ENCODE results near the gene NFASC.

- no peak for TF ChIP-seq POLR2A (IDR thresholded peaks at IDR 0.05)
- TF ChIP-seq, protein P1, sequence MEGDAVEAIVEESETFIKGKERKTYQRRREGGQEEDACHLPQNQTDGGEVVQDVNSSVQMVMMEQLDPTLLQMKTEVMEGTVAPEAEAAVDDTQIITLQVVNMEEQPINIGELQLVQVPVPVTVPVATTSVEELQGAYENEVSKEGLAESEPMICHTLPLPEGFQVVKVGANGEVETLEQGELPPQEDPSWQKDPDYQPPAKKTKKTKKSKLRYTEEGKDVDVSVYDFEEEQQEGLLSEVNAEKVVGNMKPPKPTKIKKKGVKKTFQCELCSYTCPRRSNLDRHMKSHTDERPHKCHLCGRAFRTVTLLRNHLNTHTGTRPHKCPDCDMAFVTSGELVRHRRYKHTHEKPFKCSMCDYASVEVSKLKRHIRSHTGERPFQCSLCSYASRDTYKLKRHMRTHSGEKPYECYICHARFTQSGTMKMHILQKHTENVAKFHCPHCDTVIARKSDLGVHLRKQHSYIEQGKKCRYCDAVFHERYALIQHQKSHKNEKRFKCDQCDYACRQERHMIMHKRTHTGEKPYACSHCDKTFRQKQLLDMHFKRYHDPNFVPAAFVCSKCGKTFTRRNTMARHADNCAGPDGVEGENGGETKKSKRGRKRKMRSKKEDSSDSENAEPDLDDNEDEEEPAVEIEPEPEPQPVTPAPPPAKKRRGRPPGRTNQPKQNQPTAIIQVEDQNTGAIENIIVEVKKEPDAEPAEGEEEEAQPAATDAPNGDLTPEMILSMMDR (IDR thresholded peaks at IDR 0.05) = no peak
Measured at GRCh38 chr1:204904228-204904810, 33.7 kb downstream of the NFASC start.
